OCI-LY3 (cell line): ENCODE data around the gene ANAPC13.

Source experiments
- H2AFZ ChIP-seq: fragments of 200-600, 300-600 bp; shearing (Covaris generic); 2 replicates; pipeline ENCODE4 v1.6.0; 2014; ENCODE audit warnings: antibody characterized with exemption, low read depth, low read length
- H3K27ac ChIP-seq: fragments of 200-600, 300-600 bp; sonication (generic); 2 replicates; pipeline ENCODE4 v1.5.1; 2014; ENCODE audit warnings: mild to moderate bottlenecking, low read length, moderate library complexity, mixed read lengths
- H3K27me3 ChIP-seq: fragments of 200-600, 300-600 bp; sonication (generic); 2 replicates; pipeline ENCODE4 v1.6.1; 2014; ENCODE audit warnings: low read depth, low read length, mixed read lengths
- H3K36me3 ChIP-seq: fragments of 200-600, 300-600 bp; sonication (generic); replicated peaks from 2 replicates; pipeline ENCODE3; 2014; ENCODE audit warnings: low read depth, low read length, mixed read lengths
- H3K4me1 ChIP-seq: fragments of 300-600, 200-600 bp; sonication (generic); 2 replicates; pipeline ENCODE4 v1.6.1; 2014; ENCODE audit warnings: low read length, mixed read lengths
- H3K4me2 ChIP-seq: fragments of 200-600, 300-600 bp; sonication (generic); 2 replicates; pipeline ENCODE4 v1.6.1; 2014; ENCODE audit warnings: low read length, mixed read lengths
- H3K4me3 ChIP-seq: fragments of 300-600, 200-600 bp; sonication (generic); 2 replicates; pipeline ENCODE4 v1.5.1; 2014; ENCODE audit warnings: antibody characterized with exemption, mild to moderate bottlenecking, low read length, moderate library complexity
- H3K79me2 ChIP-seq: fragments of 300-600, 200-600 bp; shearing (Covaris generic); 2 replicates; pipeline ENCODE4 v1.6.1; 2014; ENCODE audit warnings: mild to moderate bottlenecking, low read length, mixed read lengths
- H3K9ac ChIP-seq: fragments of 300-600, 200-600 bp; shearing (Covaris generic); 2 replicates; pipeline ENCODE4 v1.6.0; 2014; ENCODE audit warnings: mild to moderate bottlenecking, low read length, moderate library complexity
- H3K9me3 ChIP-seq: fragments of 200-600, 300-600 bp; shearing (Covaris generic); 2 replicates; pipeline ENCODE4 v1.6.1; 2014; ENCODE audit warnings: low read length, mixed read lengths; ENCODE audit not compliant: insufficient read depth
- H4K20me1 ChIP-seq: fragments of 200-600, 300-600 bp; sonication (generic); 2 replicates; pipeline ENCODE4 v1.6.1; 2016; ENCODE audit warnings: low read length, mixed read lengths; ENCODE audit not compliant: insufficient read depth
- CTCF ChIP-seq: fragments of 200-600, 300-600 bp; sonication (generic); IDR thresholded peaks from 2 replicates; pipeline ENCODE4 v1.5.1; 2014; ENCODE audit warnings: antibody characterized with exemption, low read length, low read depth
- EZH2phosphoT487 ChIP-seq: fragments of 200-600 bp; shearing (Covaris generic); IDR thresholded peaks from 2 replicates; pipeline ENCODE4 v1.6.1; 2018; ENCODE audit warnings: antibody characterized with exemption, mixed run types, low read depth

Gene ANAPC13

GRCh38 chr3:134522541-134522940, 36.8 kb upstream of the ANAPC13 start:
- peaks cover 15% of the 10 kb centered on the region for H3K79me2 ChIP-seq
- H3K4me3 ChIP-seq, result no peak overlapping the region
- H4K20me1 ChIP-seq, result no peaks in the 10 kb centered on the region
- TF ChIP-seq EZH2phosphoT487 (no peak), CTCF (no peak)
- no peaks in the 10 kb centered on the region for H3K4me1 ChIP-seq
- no peak overlapping the region for H3K4me2 ChIP-seq
- no peak overlapping the region for H2AFZ ChIP-seq
- peaks cover 9% of the 10 kb centered on the region for H3K36me3 ChIP-seq
- no peaks in the 10 kb centered on the region for H3K27me3 ChIP-seq
- peaks cover 12% of the 10 kb centered on the region; the same call in 1 of the 2 replicates for H3K9me3 ChIP-seq
- no peak overlapping the region for H3K27ac ChIP-seq
- no peak overlapping the region for H3K9ac ChIP-seq

- Histone ChIP-seq H3K4me2 (no peak overlapping the region), H3K79me2 (no peaks in the 10 kb centered on the region; the same call in none of the 2 replicates), H3K9ac (no peak overlapping the region), H3K4me3 (no peak overlapping the region), H3K36me3 (peaks cover 10% of the 10 kb centered on the region), H4K20me1 (no peaks in the 10 kb centered on the region), H3K27me3 (no peaks in the 10 kb centered on the region), H2AFZ (no peak overlapping the region), H3K4me1 (no peaks in the 10 kb centered on the region), H3K27ac (no peak overlapping the region), H3K9me3 (0 out of 2 replicates have a peak, but pooled peaks cover 3% of the 10 kb centered on the region)
- TF ChIP-seq EZH2phosphoT487 (no peak), CTCF (no peak)
Observed at GRCh38 chr3:134517791-134518190, 32.0 kb upstream of the ANAPC13 start.

- peaks cover 11% of the 10 kb centered on the region for H3K36me3 ChIP-seq
- no peaks in the 10 kb centered on the region for H3K79me2 ChIP-seq
- no peak overlapping the region for H3K9ac ChIP-seq
- no peak overlapping the region for H3K4me3 ChIP-seq
- no peaks in the 10 kb centered on the region for H3K4me1 ChIP-seq
- TF ChIP-seq EZH2phosphoT487, result no peak
- TF ChIP-seq CTCF, result no peak
- H3K27me3 ChIP-seq, result no peaks in the 10 kb centered on the region
- H3K9me3 ChIP-seq, result 0 out of 2 replicates have a peak, but pooled peaks cover 3% of the 10 kb centered on the region
- H3K4me2 ChIP-seq, result no peak overlapping the region
- no peak overlapping the region for H2AFZ ChIP-seq
- H3K27ac ChIP-seq, result no peak overlapping the region
- no peaks in the 10 kb centered on the region; the same call in 1 of the 2 replicates for H4K20me1 ChIP-seq
Observed at GRCh38 chr3:134516905-134517304, 31.1 kb upstream of the ANAPC13 start.

GRCh38 chr3:134511500-134511899, 25.7 kb upstream of the ANAPC13 start:
- no peak overlapping the region for H2AFZ ChIP-seq
- H3K9ac ChIP-seq, result no peak overlapping the region
- peaks cover 51% of the 10 kb centered on the region for H3K36me3 ChIP-seq
- no peaks in the 10 kb centered on the region for H3K79me2 ChIP-seq
- peaks cover 8% of the 10 kb centered on the region for H3K4me1 ChIP-seq
- no peak overlapping the region for H3K4me2 ChIP-seq
- H3K4me3 ChIP-seq, result no peak overlapping the region
- TF ChIP-seq CTCF (no peak), EZH2phosphoT487 (no peak)
- no peaks in the 10 kb centered on the region for H3K27me3 ChIP-seq
- H3K9me3 ChIP-seq, result no peaks in the 10 kb centered on the region
- H3K27ac ChIP-seq, result no peak overlapping the region
- no peaks in the 10 kb centered on the region; the same call in 1 of the 2 replicates for H4K20me1 ChIP-seq
